GM10266 (cell line): ENCODE measurements around the gene PTCD1.

Experiments
- DNase-seq: peaks from one replicate; pipeline ENCODE4 v3.0.0; 2012; ENCODE audit errors: extremely low spot score
- TF ChIP-seq, protein P1 (sequence below): IDR thresholded peaks from 2 replicates; pipeline ENCODE4 v1.5.1; 2012; ENCODE audit warnings: mild to moderate bottlenecking, low read depth; ENCODE audit not compliant: control insufficient read depth, insufficient read depth; ENCODE audit errors: missing control alignments

PTCD1 gene

DNA sequence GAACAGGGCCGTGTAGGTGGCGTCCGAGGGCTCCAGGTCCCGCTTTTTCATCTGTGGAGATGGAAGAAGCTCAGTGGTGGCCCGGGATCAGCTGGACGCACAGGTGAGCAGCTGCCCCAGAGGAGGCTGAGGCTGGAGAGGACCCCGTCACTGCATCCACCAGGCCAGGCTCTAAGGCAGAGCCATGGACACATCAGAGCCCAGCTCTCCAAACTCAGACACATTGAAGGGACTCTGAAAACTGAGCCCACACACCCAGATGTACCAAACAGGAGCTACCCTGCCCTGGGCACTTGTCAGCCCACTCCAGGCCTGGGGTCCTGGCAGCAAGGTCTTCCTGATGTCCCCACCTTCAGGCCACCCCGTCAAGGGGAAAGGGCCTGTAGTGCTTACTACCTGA is 8.8 kb downstream of the PTCD1 start:
- TF ChIP-seq, protein P1, sequence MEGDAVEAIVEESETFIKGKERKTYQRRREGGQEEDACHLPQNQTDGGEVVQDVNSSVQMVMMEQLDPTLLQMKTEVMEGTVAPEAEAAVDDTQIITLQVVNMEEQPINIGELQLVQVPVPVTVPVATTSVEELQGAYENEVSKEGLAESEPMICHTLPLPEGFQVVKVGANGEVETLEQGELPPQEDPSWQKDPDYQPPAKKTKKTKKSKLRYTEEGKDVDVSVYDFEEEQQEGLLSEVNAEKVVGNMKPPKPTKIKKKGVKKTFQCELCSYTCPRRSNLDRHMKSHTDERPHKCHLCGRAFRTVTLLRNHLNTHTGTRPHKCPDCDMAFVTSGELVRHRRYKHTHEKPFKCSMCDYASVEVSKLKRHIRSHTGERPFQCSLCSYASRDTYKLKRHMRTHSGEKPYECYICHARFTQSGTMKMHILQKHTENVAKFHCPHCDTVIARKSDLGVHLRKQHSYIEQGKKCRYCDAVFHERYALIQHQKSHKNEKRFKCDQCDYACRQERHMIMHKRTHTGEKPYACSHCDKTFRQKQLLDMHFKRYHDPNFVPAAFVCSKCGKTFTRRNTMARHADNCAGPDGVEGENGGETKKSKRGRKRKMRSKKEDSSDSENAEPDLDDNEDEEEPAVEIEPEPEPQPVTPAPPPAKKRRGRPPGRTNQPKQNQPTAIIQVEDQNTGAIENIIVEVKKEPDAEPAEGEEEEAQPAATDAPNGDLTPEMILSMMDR: no peak
- no peak for DNase-seq

DNA sequence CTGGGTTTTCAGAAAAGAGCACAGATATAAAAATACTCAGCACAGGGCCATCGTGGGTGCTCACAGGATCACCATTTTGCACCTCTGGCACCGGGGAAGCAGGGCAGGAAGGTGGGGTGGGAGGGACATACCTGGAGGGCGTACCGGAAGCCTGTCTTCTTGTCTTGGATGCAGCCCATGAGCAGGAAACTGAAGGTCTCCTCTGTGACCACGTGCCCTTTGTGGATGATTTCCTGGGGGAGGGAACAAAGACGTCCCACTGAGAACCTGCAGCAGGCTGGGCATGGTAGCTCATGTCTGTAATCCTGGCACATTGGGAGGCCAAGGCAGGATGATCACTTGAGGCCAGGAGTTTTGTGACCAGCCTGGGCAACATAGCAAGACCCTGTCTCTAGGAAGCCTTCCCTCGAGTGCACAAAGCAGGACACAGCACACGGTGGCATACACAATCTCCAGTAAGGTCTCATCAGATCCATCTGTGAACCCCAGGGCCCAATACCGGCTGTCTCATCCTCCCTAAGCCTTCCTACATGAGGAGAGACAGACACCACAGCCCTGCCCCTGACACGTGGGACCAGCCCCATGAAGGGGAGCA is 9.5 kb downstream of the PTCD1 start:
- TF ChIP-seq, protein P1: no peak
- DNase-seq: no peak

DNA sequence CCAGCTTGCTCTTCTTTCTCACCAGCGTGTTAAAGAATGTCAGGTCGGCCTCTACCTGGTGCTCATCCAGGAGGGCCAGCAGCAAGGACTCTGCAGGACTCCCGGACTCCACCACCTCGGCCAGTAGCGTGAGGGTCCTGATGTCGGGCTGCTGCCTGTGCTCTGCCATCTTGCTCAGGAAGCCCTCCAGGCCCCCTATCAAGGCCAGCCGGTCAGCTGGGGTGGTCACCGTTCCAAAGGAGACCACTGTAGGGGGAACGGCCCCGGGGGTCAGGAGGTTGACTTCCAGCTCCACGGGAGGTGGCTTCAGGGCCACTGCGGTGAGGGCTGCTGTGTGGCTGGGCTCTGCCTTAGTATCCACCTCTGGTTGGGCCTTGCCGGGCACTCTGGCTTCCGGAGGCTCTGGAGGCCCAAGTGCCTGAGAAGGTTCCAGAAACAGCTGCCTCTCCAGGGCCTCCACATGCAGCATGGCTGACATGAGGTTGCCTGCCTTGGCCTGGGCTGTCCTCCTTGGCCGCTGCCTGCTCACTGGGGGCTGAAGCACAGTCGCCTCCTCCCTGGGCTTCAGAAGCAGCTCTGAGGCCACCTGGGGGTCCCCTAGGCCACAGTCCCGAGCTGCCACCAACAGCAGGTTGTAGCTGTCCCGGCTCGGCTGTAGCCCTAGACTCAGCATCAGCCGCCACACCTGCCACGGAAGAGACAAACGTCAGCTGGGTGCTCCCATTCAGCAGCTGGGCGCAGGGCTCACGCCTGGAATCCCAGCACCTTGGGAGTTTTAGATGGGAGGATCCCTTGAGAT is 13.5 kb downstream of the PTCD1 start:
- TF ChIP-seq, protein P1: no peak
- no peak for DNase-seq

DNA sequence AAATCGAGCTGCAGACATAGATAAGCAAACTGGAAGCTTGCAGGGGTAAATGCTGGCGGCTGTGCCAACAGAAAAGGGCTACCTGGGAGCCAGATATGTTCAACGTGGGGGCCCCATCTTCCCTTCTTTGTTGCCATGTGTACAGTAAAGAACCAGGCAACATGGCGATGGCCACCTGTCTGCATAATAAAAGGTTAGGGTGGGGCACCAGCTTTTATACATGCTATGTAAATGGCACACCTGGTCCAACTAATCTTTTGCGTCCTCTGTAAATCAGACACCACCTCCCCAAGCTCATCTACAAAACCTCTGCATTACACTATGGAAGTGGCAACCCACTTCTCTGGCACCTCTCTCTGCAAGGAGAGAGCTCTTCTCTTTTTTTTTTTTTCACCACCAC is 16.0 kb downstream of the PTCD1 start:
- TF ChIP-seq, protein P1: no peak

DNA sequence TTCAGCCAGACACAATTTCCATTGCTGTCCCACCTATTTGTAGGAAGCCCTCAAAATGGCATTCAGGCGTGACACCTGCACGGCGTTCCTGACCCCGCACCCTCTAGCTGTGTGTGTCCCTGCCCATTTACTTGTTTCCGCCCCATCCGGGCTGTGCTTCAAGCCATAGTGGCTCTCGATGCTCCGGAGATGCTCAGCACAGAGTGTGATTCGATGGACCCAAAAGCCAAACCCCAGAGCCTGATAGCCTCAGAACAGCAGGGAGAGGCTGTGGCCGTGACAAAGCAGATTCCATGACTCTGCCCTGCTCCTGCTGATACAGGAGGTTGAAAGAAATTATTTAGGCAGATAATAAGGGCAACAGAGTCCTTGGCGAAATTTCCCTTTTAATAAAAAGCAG is 16.4 kb downstream of the PTCD1 start:
- TF ChIP-seq, protein P1: no peak
- no peak for DNase-seq

More for the DNA sequence above, 16.0 kb downstream of the PTCD1 start:
- DNase-seq: no peak

DNA sequence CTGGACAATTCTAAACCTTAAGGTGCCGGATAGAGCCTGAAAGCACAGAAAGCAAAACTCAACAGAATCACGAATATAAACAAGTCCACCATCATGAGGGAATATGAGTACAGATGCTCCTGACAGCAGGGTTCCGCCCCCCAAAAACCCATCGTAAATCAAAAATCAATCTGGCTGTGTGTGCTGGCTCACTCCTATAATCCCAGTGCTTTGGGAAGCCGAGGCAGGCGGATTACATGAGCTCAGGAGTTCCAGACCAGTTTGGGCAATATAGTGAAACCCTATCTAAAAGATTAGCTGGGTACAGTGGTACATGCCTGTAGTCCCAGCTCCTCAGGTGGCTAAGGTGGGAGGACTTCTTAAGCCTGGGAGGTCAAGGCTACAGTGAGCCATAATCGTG is 17.6 kb downstream of the PTCD1 start:
- TF ChIP-seq, protein P1: no peak
- no peak for DNase-seq

DNA sequence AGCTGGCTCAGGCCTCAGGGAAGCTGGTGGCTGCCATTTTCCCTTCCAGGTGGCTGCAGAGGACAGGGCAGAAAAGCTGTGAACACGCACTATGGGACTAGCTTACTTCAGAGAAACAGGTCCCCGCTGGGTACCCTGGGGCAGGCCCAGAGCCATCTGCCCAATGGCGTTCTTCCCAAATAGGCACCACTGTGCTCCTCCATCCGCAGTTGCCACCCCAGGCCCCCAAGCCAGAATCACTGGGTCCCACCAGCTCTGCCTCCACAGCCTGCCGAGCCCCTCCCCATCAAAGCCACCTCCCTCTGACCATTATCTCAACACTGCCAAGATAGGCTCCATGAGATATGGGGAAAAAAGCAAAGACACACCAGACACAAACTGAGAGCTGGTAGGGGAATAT is 18.4 kb downstream of the PTCD1 start:
- TF ChIP-seq, protein P1: no peak
- DNase-seq: no peak
